Activated CD4-positive, alpha-beta T cell treated with anti-CD3 and anti-CD28 coated beads, Interleukin-2, amount 50 U/mL, for 48 hours (primary cell): ENCODE results near the gene UPK1B.
"Not testable (repeated sequence)": the region's sequence is repeated elsewhere in the genome, so short reads cannot be mapped to it uniquely, and the experiment has no call there.

Experiments used
- DNase-seq, 2 experiments: peaks; one replicate each; pipeline ENCODE4 v3.0.0-alpha.2; 2020

UPK1B gene

GRCh38 chr3:119173325-119173724 lies at the start of gene UPK1B:
Gene UPK1B (plus strand): TSS chr3:119173598. CDS start chr3:119186742, 13,144 bp downstream.
- DNase-seq, result no peak

GRCh38 chr3:119125342-119125741 lies 48.1 kb upstream of the UPK1B start:
- no peak for DNase-seq

GRCh38 chr3:119125742-119126504 lies 47.5 kb upstream of the UPK1B start:
- DNase-seq, result no peak

GRCh38 chr3:119130291-119130690 lies 43.1 kb upstream of the UPK1B start:
- DNase-seq, result not testable (repeated sequence)

- DNase-seq, result not testable (repeated sequence)
Measured at GRCh38 chr3:119132291-119132690, 41.1 kb upstream of the UPK1B start.

- not testable (repeated sequence) for DNase-seq
Measured at GRCh38 chr3:119139360-119139759, 34.0 kb upstream of the UPK1B start.

GRCh38 chr3:119140466-119140865 lies 32.9 kb upstream of the UPK1B start:
- no peak for DNase-seq

GRCh38 chr3:119145128-119145499 lies 28.3 kb upstream of the UPK1B start:
- DNase-seq, result no peak

GRCh38 chr3:119145500-119146167 lies 27.8 kb upstream of the UPK1B start, which contains the start of gene TEX55:
Gene TEX55 (plus strand): TSS chr3:119146165. CDS start chr3:119146190, 25 bp downstream.
- peak in 1 of 2 experiments; percentile 5 for DNase-seq

GRCh38 chr3:119146578-119147375 lies 26.6 kb upstream of the UPK1B start:
- DNase-seq, result no peak

GRCh38 chr3:119147494-119147893 lies 25.9 kb upstream of the UPK1B start:
- DNase-seq, result no peak

- no peak for DNase-seq
Measured at GRCh38 chr3:119148493-119149180, 24.8 kb upstream of the UPK1B start.

- DNase-seq, result no peak
Measured at GRCh38 chr3:119149484-119149883, 23.9 kb upstream of the UPK1B start.

- no peak for DNase-seq
Measured at GRCh38 chr3:119156868-119157267, 16.5 kb upstream of the UPK1B start.

- DNase-seq, result no peak
Measured at GRCh38 chr3:119157971-119158370, 15.4 kb upstream of the UPK1B start.

- DNase-seq, result no peak
Measured at GRCh38 chr3:119160361-119160760, 13.0 kb upstream of the UPK1B start.

GRCh38 chr3:119160815-119161214 lies 12.6 kb upstream of the UPK1B start:
- DNase-seq, result no peak

- no peak for DNase-seq
Measured at GRCh38 chr3:119161240-119161639, 12.2 kb upstream of the UPK1B start.

- DNase-seq, result not testable (repeated sequence)
Measured at GRCh38 chr3:119164745-119165144, 8.7 kb upstream of the UPK1B start.

- DNase-seq, result no peak
Measured at GRCh38 chr3:119170821-119171220, 2.6 kb upstream of the UPK1B start.

- DNase-seq, result no peak
Measured at GRCh38 chr3:119175872-119176756, 2.7 kb downstream of the UPK1B start.

- DNase-seq, result no peak
Measured at GRCh38 chr3:119176778-119177177, 3.4 kb downstream of the UPK1B start.
